Neuron (in vitro differentiated cells): ENCODE data around the gene PDLIM5.
A peak's percentile ranks its signal among the peaks of the same experiment; 100 is the strongest.

Source experiments
- H2AFZ ChIP-seq: one replicate; pipeline ENCODE4 v1.6.1; 2013; ENCODE audit warnings: low read depth, mild to moderate bottlenecking, inconsistent platforms, low read length, moderate library complexity
- H3K27me3 ChIP-seq: one replicate; pipeline ENCODE4 v1.6.1; 2013; ENCODE audit warnings: low read length; ENCODE audit not compliant: insufficient read depth
- H3K36me3 ChIP-seq: one replicate; pipeline ENCODE4 v1.6.1; 2013; ENCODE audit warnings: low read length; ENCODE audit not compliant: insufficient read depth
- H3K4me1 ChIP-seq: one replicate; pipeline ENCODE4 v1.6.1; 2013; ENCODE audit warnings: low read length; ENCODE audit not compliant: insufficient read depth
- H3K4me3 ChIP-seq: 2 replicates; pipeline ENCODE4 v1.5.1; 2013; ENCODE audit warnings: mild to moderate bottlenecking, low read length, moderate library complexity
- H3K9me3 ChIP-seq: one replicate; pipeline ENCODE4 v1.6.1; 2013; ENCODE audit warnings: low read length

Gene PDLIM5

DNA sequence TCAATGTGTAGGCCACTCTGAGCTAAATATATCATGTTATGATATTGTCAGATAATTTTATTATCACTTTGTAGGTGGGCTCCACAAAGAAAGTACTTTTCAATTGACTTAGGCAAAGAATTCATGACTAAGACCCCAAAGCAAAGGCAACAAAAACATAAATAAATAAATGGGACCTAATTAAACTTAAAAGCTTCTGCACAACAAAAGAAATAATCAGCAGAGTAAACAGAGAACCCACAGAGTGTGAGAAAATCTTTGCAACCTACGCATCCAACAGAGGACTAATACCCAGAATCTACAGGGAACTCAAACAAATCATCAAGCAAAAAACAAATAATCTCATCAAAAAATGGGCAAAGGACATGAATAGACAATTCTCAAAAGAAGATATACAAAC, 15.2 kb upstream of the PDLIM5 start:
- Histone ChIP-seq H3K4me1 (peaks cover 1% of the 10 kb centered on the region), H3K27me3 (no peaks in the 10 kb centered on the region), H2AFZ (no peak overlapping the region), H3K36me3 (no peaks in the 10 kb centered on the region), H3K9me3 (no peaks in the 10 kb centered on the region), H3K4me3 (no peak overlapping the region)

DNA sequence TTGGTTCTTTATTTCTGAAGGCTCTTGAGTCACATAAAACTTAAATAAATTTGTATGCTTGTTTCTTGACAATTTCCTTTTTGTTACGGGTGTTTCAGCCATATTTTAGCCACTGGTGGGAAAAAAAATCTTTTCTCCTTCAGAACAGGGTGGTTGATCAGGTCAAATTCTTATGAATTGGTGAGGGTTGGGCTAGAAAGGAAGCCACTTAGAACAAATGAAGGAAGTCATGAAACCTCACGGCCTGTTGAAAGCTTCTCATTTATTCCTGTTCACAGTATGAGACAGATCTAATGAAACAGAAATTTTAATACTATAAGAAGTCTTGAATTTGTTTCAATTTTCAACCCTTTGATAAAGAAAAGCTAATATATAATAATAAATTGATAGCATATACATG, 12.1 kb upstream of the PDLIM5 start:
- peaks cover 1% of the 10 kb centered on the region for H3K4me1 ChIP-seq
- no peaks in the 10 kb centered on the region for H3K27me3 ChIP-seq
- H3K36me3 ChIP-seq, result no peaks in the 10 kb centered on the region
- no peak overlapping the region for H2AFZ ChIP-seq
- no peak overlapping the region for H3K4me3 ChIP-seq
- no peaks in the 10 kb centered on the region for H3K9me3 ChIP-seq

- no peaks in the 10 kb centered on the region for H3K9me3 ChIP-seq
Observed at GRCh38 chr4:94441838-94442237, 9.9 kb upstream of the PDLIM5 start.

GRCh38 chr4:94442251-94442650, 9.5 kb upstream of the PDLIM5 start:
- Histone ChIP-seq H3K4me1 (peaks cover 1% of the 10 kb centered on the region), H3K9me3 (no peaks in the 10 kb centered on the region), H3K36me3 (no peaks in the 10 kb centered on the region), H3K4me3 (no peak overlapping the region), H2AFZ (no peak overlapping the region), H3K27me3 (no peaks in the 10 kb centered on the region)

More at GRCh38 chr4:94441838-94442237, 9.9 kb upstream of the PDLIM5 start:
- Histone ChIP-seq H2AFZ (no peak overlapping the region), H3K4me1 (peaks cover 1% of the 10 kb centered on the region), H3K27me3 (no peaks in the 10 kb centered on the region), H3K4me3 (no peak overlapping the region), H3K36me3 (no peaks in the 10 kb centered on the region)

- no peaks in the 10 kb centered on the region for H3K4me1 ChIP-seq
- no peak overlapping the region for H2AFZ ChIP-seq
- H3K9me3 ChIP-seq, result no peaks in the 10 kb centered on the region
- no peaks in the 10 kb centered on the region for H3K36me3 ChIP-seq
- no peaks in the 10 kb centered on the region for H3K27me3 ChIP-seq
- H3K4me3 ChIP-seq, result no peak overlapping the region
Observed at GRCh38 chr4:94446386-94446785, 5.4 kb upstream of the PDLIM5 start.

- no peak overlapping the region for H2AFZ ChIP-seq
- H3K36me3 ChIP-seq, result no peaks in the 10 kb centered on the region
- no peak overlapping the region for H3K4me3 ChIP-seq
- no peaks in the 10 kb centered on the region for H3K9me3 ChIP-seq
- H3K4me1 ChIP-seq, result peaks cover 2% of the 10 kb centered on the region
- no peaks in the 10 kb centered on the region for H3K27me3 ChIP-seq
Observed at GRCh38 chr4:94447754-94448411, 3.9 kb upstream of the PDLIM5 start.

- Histone ChIP-seq H3K4me1 (peaks cover 12% of the 10 kb centered on the region), H3K9me3 (no peaks in the 10 kb centered on the region), H3K36me3 (no peaks in the 10 kb centered on the region), H2AFZ (no peak overlapping the region), H3K27me3 (no peaks in the 10 kb centered on the region), H3K4me3 (no peak overlapping the region)
Observed at GRCh38 chr4:94448815-94449375, 2.8 kb upstream of the PDLIM5 start.

GRCh38 chr4:94451051-94451694, 569 bp upstream of the PDLIM5 start:
- H3K36me3 ChIP-seq, result no peaks in the 10 kb centered on the region
- H3K27me3 ChIP-seq, result no peaks in the 10 kb centered on the region
- H3K9me3 ChIP-seq, result no peaks in the 10 kb centered on the region
- H3K4me1 ChIP-seq, result peaks cover 28% of the 10 kb centered on the region
- H2AFZ ChIP-seq, result peak overlapping the region; percentile 94
- H3K4me3 ChIP-seq, result peak overlapping the region; percentile 79

GRCh38 chr4:94452476-94453371, 982 bp downstream of the PDLIM5 start:
- Histone ChIP-seq H3K4me1 (peaks cover 37% of the 10 kb centered on the region), H3K4me3 (peak overlapping the region; percentile 79), H3K36me3 (peaks cover 6% of the 10 kb centered on the region), H3K27me3 (no peaks in the 10 kb centered on the region), H2AFZ (peak overlapping the region; percentile 94), H3K9me3 (no peaks in the 10 kb centered on the region)

DNA sequence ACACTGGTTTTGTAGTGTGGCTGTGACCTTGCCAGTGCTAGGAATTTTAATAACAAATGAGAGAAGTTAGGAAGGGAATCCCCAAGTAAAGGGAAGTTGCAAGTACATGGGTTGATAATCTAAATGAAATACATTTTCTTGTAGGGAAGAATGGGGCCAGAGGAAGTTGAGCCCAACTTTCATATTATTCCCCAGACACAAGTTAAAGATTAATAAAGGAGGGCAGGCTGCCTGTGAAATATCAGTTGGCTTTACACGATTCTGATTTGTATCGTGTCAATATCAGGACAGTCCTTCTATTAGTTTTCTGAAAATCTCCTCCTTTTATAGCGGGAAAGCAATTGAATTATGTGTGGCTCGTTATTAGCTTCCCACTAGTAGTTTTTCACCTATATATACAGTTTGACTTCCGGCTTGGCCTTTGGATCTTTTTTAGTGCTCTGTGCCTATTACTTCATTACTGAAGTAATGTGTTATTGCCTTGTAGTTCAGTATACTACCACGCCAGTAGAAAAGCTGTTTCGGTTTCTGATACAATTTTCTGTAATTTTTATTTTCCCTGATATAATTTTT, 1.7 kb downstream of the PDLIM5 start:
- no peaks in the 10 kb centered on the region for H3K9me3 ChIP-seq
- peak overlapping the region; percentile 79 for H3K4me3 ChIP-seq
- peaks cover 6% of the 10 kb centered on the region for H3K36me3 ChIP-seq
- H3K4me1 ChIP-seq, result peaks cover 41% of the 10 kb centered on the region
- H2AFZ ChIP-seq, result no peak overlapping the region
- H3K27me3 ChIP-seq, result no peaks in the 10 kb centered on the region

DNA sequence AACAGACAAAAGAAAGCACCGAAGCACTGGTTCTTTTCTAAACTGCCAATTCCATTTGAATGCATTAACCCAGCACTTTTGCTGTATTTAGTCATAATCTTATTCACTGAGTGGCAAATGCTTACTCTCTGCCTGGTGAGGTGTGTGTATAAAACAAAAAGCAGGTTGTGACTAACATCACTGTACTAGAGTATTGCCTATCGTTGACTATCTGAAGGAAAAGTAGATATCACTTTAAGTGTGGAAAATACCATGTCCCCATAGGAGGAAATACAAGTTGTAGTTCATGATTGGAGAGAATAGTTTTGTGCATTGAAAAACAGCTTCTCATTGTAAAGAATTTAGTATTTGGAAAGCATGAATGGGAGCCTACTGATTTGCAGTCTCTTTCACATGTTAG, 2.7 kb downstream of the PDLIM5 start:
- Histone ChIP-seq H3K36me3 (peaks cover 6% of the 10 kb centered on the region), H3K9me3 (no peaks in the 10 kb centered on the region), H3K27me3 (no peaks in the 10 kb centered on the region), H3K4me1 (peaks cover 51% of the 10 kb centered on the region), H2AFZ (no peak overlapping the region), H3K4me3 (peak overlapping the region; percentile 79)

DNA sequence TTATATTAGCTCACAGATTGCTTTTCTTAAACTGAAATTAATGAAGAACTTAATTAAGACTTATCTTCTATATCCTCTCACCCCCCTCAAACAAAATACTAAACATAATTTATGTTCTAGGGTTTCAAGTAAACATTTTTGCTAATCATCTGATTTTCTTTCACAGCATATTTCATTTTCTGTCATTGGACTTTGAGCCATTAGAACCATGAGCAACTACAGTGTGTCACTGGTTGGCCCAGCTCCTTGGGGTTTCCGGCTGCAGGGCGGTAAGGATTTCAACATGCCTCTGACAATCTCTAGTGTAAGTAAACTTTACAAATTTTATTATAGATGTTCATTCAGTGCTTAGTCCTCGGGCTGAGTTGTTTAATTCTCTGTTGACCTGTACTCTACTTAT, 3.3 kb downstream of the PDLIM5 start:
- Histone ChIP-seq H2AFZ (no peak overlapping the region), H3K4me1 (peaks cover 57% of the 10 kb centered on the region), H3K4me3 (peak overlapping the region; percentile 79), H3K36me3 (peaks cover 6% of the 10 kb centered on the region), H3K27me3 (no peaks in the 10 kb centered on the region), H3K9me3 (no peaks in the 10 kb centered on the region)
